Adrenal gland (tissue), 12 donors: ENCODE data around the gene PRRT1. TPM values are rescaled to one million over a fixed set of nuclear protein-coding genes. Genes with fewer than 3 reads are reported as not detected.
A peak's percentile ranks its signal among the peaks of the same experiment; 100 is the strongest.

Experiments used
- DNase-seq, 7 donors: peaks; one replicate each; pipeline ENCODE4 v3.0.0-alpha.2; 2019 to 2020
- H3K27ac ChIP-seq, 5 donors: fragments of 200-600 bp; sonication (generic) in 4 of 5; 1 replicate in 3 of 5; 2 replicates in 2 of 5; pipeline versions ENCODE4 v1.5.1 to v1.8.0; 2016 to 2020; ENCODE audit warnings: mild to moderate bottlenecking in 1 of 5
- H3K27me3 ChIP-seq: fragments of 200-600 bp; 2 replicates; pipeline ENCODE4 v1.8.0; 2021
- H3K36me3 ChIP-seq, 2 donors: fragments of 200-600 bp; replicated peaks in 1 of 2; 1 replicate in 1 of 2; 2 replicates in 1 of 2; pipeline versions ENCODE4 v1.5.1 to v1.8.0; 2018 to 2022
- H3K4me1 ChIP-seq, 2 donors: fragments of 200-600 bp; replicated peaks in 1 of 2; 1 replicate in 1 of 2; 2 replicates in 1 of 2; pipeline versions ENCODE4 v1.5.1 to v1.8.0; 2018 to 2021
- H3K4me3 ChIP-seq, 4 donors: fragments of 200-600 bp; sonication (generic) in 3 of 4; one replicate each; pipeline ENCODE4 v1.5.1; 2016 to 2018
- H3K9me3 ChIP-seq, 3 donors: fragments of 200-600 bp; sonication (generic) in 1 of 3; replicated peaks in 1 of 3; 1 replicate in 2 of 3; 2 replicates in 1 of 3; pipeline versions ENCODE4 v1.5.1 to v1.8.0; 2016 to 2021
- POLR2A ChIP-seq, 2 donors: fragments of 450-650 bp; IDR thresholded peaks; one replicate each; pipeline ENCODE4 v1.6.1; 2017; ENCODE audit warnings: antibody characterized with exemption in 2 of 2, mild to moderate bottlenecking in 2 of 2, moderate library complexity in 1 of 2
- WGBS, 4 donors: extraction: QIAGEN DNeasy Blood & Tissue Kit in 2 of 4; methylation state at CpG; one replicate each; pipeline versions ENCODE4 v1.1.5 to v1.1.7; 2013 to 2017; 5-methylcytosine and 5-hydroxymethylcytosine counted together
- intact Hi-C, 2 donors: fragments of 100-400 bp; cut with DNase I; formaldehyde crosslinking; loops; one replicate each; pipeline versions ENCODE4 v1.14.1 to v1.15.0; 2022 to 2023
- polyA plus RNA-seq, 3 donors: library from polyadenylated mRNA; stranded (reverse); fragments of 200-250 nt in 2 of 3; fragments of 350-450 nt in 1 of 3; fragmentation: Illumina TruSeq in 1 of 3; extraction: RNeasy Lipid Tissue Mini Kit (QIAGEN cat#74804) in 1 of 3; gene quantifications; one replicate each; pipeline ENCODE4 v1.2.3, GENCODE V29; 2013 to 2014
- total RNA-seq, 9 donors: library from RNA; depleted of rRNA in 4 of 9; stranded (reverse); fragments of >200 nt in 4 of 9; fragments of 120-200 nt in 1 of 9; fragmentation: NEBNext Ultra II Directional in 1 of 9; extraction: Animal tissue kit (Norgen Biotek cat#: 25700) in 1 of 9; gene quantifications; one replicate each; pipeline versions ENCODE4 v1.1.0 to v1.2.4, GENCODE V29; 2013 to 2023
- TF ChIP-seq, protein P1 (sequence below), 6 experiments: fragments of 450-650 bp in 4 of 6; fragments of 200-600 bp in 2 of 6; sonication (generic) in 1 of 6; IDR thresholded peaks; 1 replicate in 5 of 6; 2 replicates in 1 of 6; pipeline versions ENCODE4 v1.5.1 to v1.8.0; 2016 to 2021; ENCODE audit warnings: antibody characterized with exemption in 6 of 6, mild to moderate bottlenecking in 2 of 6, moderate library complexity in 1 of 6
- donor health status: healthy with polysubstance abuse.
- donor health status: Bipolar disorder and iron deficiency.
- donor health status: DM: yes; HTN: yes; CAD: no.
- donor health status: DM: no; HTN: no; CAD: no.
- donor health status: DM: no; HTN: no; CAD: no.
- donor health status: DM: yes; HTN: yes; CAD: no.

The PRRT1 gene
- total and polyA plus RNA-seq, 12 donors: 0.22 to 26.0 (median 2.0) TPM; not detected in 1

DNA sequence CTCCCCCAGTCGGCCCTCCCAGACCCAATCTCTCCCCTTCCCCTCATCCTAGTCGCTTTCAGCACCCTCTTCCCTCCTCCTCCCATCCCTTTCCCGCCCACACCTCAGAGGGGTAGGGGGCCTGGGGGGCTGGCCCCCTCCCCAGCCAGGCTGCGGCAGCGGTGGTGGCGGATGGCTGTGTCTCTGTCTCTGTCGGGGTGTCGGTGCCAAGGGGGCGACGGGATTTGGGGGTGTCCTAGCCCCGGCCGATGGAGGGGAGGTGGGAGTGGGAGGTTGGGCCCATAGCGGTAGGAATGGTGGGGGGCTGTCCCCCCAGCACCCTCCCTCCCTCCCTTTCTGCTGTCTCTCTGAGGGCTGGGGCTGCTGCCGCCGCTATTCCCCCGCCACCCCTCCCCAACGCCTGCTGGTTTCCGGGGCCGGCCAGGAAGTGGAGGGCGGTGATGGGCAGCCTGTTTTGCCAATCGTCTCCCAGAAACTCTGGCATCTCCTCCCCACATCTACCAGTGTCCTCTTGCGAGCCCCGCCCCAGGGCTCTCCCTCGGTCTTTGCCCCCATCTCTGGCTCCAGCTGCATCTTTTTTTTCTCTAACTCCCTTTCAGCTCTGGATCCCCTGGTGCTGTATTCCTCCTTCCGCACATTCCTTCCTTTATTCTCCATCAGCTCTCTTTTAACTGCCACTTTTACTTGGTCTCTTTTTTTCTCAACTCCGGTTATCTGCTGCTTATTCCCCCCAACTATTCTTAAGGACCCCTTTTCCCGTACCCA, 24.2 kb upstream of the PRRT1 start, which contains the start of gene AGPAT1:
Gene AGPAT1 (minus strand): TSS at position 374 of the 765 bp plus-strand sequence. CDS start 4,588 bp downstream, outside the sequence.
- H3K4me3 ChIP-seq: peak within 1 kb of the TSS in 3 of 4 donors; percentile 84 to 98 (median 88)
- H3K4me1 ChIP-seq: peaks cover 33 to 46% of the 10 kb centered on the region in 2 donors
- peak within 1 kb of the TSS; percentile 87 to 98 (median 94) for H3K27ac ChIP-seq
- H3K36me3 ChIP-seq: peaks cover 0 to 13% of the 10 kb centered on the region in 2 donors
- WGBS, 4 donors: 0 to 1% (median 1%) methylated on average over 14 to 27 of the region's 27 CpGs
- TF ChIP-seq, protein P1, sequence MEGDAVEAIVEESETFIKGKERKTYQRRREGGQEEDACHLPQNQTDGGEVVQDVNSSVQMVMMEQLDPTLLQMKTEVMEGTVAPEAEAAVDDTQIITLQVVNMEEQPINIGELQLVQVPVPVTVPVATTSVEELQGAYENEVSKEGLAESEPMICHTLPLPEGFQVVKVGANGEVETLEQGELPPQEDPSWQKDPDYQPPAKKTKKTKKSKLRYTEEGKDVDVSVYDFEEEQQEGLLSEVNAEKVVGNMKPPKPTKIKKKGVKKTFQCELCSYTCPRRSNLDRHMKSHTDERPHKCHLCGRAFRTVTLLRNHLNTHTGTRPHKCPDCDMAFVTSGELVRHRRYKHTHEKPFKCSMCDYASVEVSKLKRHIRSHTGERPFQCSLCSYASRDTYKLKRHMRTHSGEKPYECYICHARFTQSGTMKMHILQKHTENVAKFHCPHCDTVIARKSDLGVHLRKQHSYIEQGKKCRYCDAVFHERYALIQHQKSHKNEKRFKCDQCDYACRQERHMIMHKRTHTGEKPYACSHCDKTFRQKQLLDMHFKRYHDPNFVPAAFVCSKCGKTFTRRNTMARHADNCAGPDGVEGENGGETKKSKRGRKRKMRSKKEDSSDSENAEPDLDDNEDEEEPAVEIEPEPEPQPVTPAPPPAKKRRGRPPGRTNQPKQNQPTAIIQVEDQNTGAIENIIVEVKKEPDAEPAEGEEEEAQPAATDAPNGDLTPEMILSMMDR (IDR thresholded peaks at IDR 0.05): no peak
- TF ChIP-seq POLR2A (IDR thresholded peaks at IDR 0.05): peak in 1 of 2 donors; percentile 51
- intact Hi-C loops: no loop called here
- H3K27me3 ChIP-seq: no peaks in the 10 kb centered on the region
- no peaks in the 10 kb centered on the region for H3K9me3 ChIP-seq
- peak; percentile 95 to 99 (median 98) for DNase-seq

DNA sequence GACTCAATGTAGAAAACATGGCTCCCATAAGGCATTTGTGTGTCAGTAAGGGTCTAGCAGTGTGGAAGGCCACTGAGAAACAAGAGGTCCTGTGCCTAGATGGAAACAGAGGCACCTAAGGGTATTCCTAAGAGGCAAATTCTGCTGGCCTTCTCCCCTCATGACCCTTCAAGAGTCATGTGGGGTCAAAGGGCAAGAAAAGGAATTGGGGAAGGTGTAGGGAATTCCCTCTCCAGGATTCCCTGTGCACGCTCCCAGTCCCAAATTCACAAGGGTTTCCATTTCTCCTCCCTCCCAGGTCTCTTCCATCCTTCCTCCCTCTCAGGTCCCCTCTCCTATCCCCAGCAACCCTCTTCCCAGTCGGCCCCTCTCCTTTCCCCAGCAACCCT, 23.6 kb upstream of the PRRT1 start:
- H3K9me3 ChIP-seq: no peaks in the 10 kb centered on the region
- DNase-seq: peak in 1 of 7 donors; percentile 18
- peak overlapping the region in 3 of 4 donors; percentile 84 to 98 (median 88) for H3K4me3 ChIP-seq
- TF ChIP-seq, protein P1 (IDR thresholded peaks at IDR 0.05): no peak
- no peak for TF ChIP-seq POLR2A (IDR thresholded peaks at IDR 0.05)
- H3K27ac ChIP-seq: peak overlapping the region in 4 of 5 donors; percentile 87 to 98 (median 94)
- whole genome bisulfite sequencing, 4 donors: 10 to 16% (median 15%) methylated on average over 2 of the region's 2 CpGs
- no peaks in the 10 kb centered on the region for H3K27me3 ChIP-seq
- peaks cover 33 to 46% of the 10 kb centered on the region in 2 donors for H3K4me1 ChIP-seq
- H3K36me3 ChIP-seq: peaks cover 0 to 14% of the 10 kb centered on the region in 2 donors
- intact Hi-C loops: no loop called here

DNA sequence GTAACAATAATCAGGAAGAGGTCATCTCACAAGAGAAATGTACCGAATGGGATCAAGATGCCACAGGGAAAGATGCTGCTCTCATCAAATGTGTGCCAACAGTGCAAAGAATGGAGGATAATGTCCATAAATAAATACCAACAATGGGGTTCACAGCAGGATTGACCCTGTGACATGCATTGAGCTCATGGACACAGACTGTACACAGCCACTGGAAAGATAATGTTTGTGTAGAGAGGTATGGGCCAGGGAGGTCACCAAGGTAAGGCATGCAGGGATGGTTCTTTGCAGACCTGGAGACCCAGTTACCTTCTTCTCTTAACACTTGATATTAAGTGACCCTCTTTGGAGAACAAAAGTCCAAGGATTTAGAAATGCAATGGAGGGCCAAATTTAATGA, 22.7 kb upstream of the PRRT1 start:
- H3K27ac ChIP-seq: no peak overlapping the region
- no peak overlapping the region for H3K4me3 ChIP-seq
- H3K9me3 ChIP-seq: no peaks in the 10 kb centered on the region
- DNase-seq: no peak
- TF ChIP-seq POLR2A (IDR thresholded peaks at IDR 0.05): no peak
- TF ChIP-seq, protein P1 (IDR thresholded peaks at IDR 0.05): no peak
- peaks cover 32 to 38% of the 10 kb centered on the region in 2 donors for H3K4me1 ChIP-seq
- intact Hi-C loops: no loop called here
- H3K36me3 ChIP-seq: peaks cover 0 to 16% of the 10 kb centered on the region in 2 donors
- WGBS, 4 donors: 79 to 93% (median 89%) methylated on average over 1 of the region's 1 CpG
- H3K27me3 ChIP-seq: no peaks in the 10 kb centered on the region

DNA sequence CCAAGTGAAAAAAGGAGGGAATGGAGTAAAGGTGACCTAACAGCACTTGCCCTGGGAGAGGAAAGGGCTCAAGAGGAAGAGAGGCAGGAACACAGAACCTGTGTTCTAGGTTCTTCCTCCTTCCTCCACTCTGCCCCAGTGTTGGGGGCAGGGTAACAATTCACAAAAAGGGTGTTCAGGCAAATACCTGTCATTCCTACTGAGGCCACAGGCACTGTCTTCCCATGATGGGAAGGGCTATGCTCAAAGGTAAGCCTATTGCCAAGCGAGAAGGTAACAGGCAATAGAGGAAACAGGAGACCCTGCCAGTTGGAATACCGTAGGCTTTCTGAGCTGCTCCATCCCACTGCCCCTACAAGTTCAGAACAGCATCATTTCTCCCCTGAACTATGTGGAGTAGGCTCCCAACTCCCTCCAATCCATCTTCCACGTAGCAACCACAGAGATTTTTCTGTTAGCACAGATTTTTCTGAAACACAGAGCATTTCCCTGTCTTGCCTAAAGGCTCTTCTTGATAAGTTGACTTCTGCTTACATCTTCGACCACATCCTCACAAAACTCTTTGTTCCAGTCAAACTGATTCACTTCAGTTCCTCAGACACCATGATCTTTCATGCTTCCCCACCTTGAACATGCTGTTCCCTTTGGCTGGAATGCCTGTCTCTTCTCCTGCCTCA, 21.4 kb upstream of the PRRT1 start:
- intact Hi-C loops: no loop called here
- Histone ChIP-seq H3K4me1 (peaks cover 23 to 31% of the 10 kb centered on the region in 2 donors), H3K27me3 (no peaks in the 10 kb centered on the region), H3K4me3 (no peak overlapping the region), H3K36me3 (peaks cover 0 to 22% of the 10 kb centered on the region in 2 donors), H3K9me3 (no peaks in the 10 kb centered on the region), H3K27ac (no peak overlapping the region)
- WGBS, 4 donors: 72 to 86% (median 79%) methylated on average over 4 of the region's 4 CpGs
- TF ChIP-seq POLR2A (IDR thresholded peaks at IDR 0.05): no peak
- TF ChIP-seq, protein P1 (IDR thresholded peaks at IDR 0.05): no peak
- DNase-seq: no peak
